GM18502 (cell line): ENCODE measurements around the gene NLRP7.

Experiments
- ATAC-seq: cut with Tn5 transposase; IDR thresholded peaks from one replicate; pipeline ENCODE4 v1.9.1; 2021; ENCODE audit warnings: mild to moderate bottlenecking; ENCODE audit not compliant: unreplicated experiment, poor library complexity

NLRP7 gene

DNA sequence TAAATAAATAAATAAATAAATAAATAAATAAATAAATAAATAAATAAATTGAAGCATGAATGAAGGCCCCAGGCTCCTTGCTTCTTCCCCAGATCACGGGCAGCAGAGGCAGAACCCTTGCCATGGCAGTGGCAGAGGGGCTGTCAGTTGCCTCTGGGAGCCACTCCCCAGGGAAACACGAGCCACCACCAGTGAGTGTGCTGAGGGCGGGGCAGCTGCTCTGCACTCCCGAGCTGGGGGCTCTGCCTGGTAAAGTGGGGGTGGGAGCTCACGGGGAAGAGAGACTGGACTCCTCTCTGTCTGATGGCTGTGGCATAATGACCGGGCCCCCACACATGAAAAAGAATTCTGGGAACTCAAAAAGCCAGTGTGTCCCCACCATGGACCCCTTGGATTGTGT is 65.4 kb downstream of the NLRP7 start:
- ATAC-seq: no peak

DNA sequence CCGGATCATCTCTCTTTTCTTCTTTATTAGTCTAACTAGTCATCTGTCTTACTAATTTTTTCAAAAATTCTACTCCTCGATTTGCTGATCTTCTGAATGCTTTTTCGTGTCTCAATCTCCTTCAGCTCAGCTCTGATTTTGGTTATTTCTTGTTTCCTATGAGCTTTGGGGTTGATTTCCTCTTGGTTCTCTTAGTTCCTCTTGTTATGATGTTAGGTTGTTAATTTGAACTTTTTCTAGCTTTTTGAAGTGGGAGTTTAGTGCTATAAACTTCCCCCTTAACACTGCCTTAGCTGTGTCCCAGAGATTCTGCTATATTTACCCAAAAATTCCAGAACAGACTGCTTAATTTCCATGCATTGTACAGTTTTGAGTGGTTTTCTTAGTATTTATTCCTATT is 69.9 kb downstream of the NLRP7 start:
- ATAC-seq: no peak

GRCh38 chr19:54875506-54875905 is 71.8 kb downstream of the NLRP7 start:
- ATAC-seq: no peak

GRCh38 chr19:54873990-54874389 is 73.3 kb downstream of the NLRP7 start, which contains the start of gene FCAR:
TSS of gene FCAR (plus strand) at chr19:54874235. CDS start at chr19:54874290, 55 bp downstream.
- no peak for ATAC-seq
